Naive thymus-derived CD8-positive, alpha-beta T cell (primary cell): ENCODE measurements around the gene PDLIM1. TPM values are rescaled to one million over a fixed set of nuclear protein-coding genes. Genes with fewer than 3 reads are reported as not detected.
"Not testable (repeated sequence)": the region's sequence is repeated elsewhere in the genome, so short reads cannot be mapped to it uniquely, and the experiment has no call there.

Experiments used
- ATAC-seq, 2 donors: fragments of 150-1000 bp; cut with Tn5 transposase in 1 of 2; sonication (Bioruptor Pico), chemical (Tn5 transposase) in 1 of 2; 1 replicate in 1 of 2; 2 replicates in 1 of 2; pipeline ENCODE4 v1.10.0; 2021; ENCODE audit warnings: mild to moderate bottlenecking in 2 of 2, moderate library complexity in 2 of 2
- POLR2A ChIA-PET: fragments of 350-600 bp; sonication (Branson Sonifier 250); formaldehyde crosslinking; loops from one replicate; lab custom pipeline; 2021; ENCODE audit warnings: antibody characterized with exemption; lab: Charles Lee
- DNase-seq, 10 donors: peaks; one replicate each; pipeline versions ENCODE4 v3.0.0 to v3.0.0-alpha.2; 2020 to 2022
- H3K27ac Mint-ChIP-seq, 10 donors: one replicate each; pipeline ENCODE4 v1.8.0; 2020 to 2022; ENCODE audit warnings: mild to moderate bottlenecking in 10 of 10, mixed read lengths in 10 of 10, moderate library complexity in 4 of 10, inconsistent platforms in 1 of 10
- H3K27me3 Mint-ChIP-seq, 5 donors: one replicate each; pipeline ENCODE4 v1.8.0; 2021 to 2022; ENCODE audit warnings: mixed read lengths in 5 of 5
- H3K36me3 Mint-ChIP-seq, 3 donors: one replicate each; pipeline ENCODE4 v1.8.0; 2020 to 2022; ENCODE audit warnings: mixed read lengths in 3 of 3, mild to moderate bottlenecking in 2 of 3, inconsistent platforms in 1 of 3
- H3K4me1 Mint-ChIP-seq, 4 donors: one replicate each; pipeline ENCODE4 v1.8.0; 2021 to 2022; ENCODE audit warnings: mixed read lengths in 4 of 4
- H3K4me3 Mint-ChIP-seq, 10 donors: one replicate each; pipeline ENCODE4 v1.8.0; 2020 to 2022; ENCODE audit warnings: mild to moderate bottlenecking in 10 of 10, mixed read lengths in 10 of 10, moderate library complexity in 6 of 10, inconsistent platforms in 1 of 10
- H3K9me3 Mint-ChIP-seq, 9 donors: one replicate each; pipeline ENCODE4 v1.8.0; 2020 to 2022; ENCODE audit warnings: mixed read lengths in 9 of 9, mild to moderate bottlenecking in 3 of 9, inconsistent platforms in 1 of 9, moderate library complexity in 1 of 9
- polyA plus RNA-seq, 3 donors: library from polyadenylated mRNA; unstranded; fragments of 300-500 nt; fragmentation: Illumina TruSeq; gene quantifications; one replicate each; pipeline ENCODE4 v1.2.3, GENCODE V29; 2021
- total RNA-seq, 8 experiments: library from RNA in 2 of 8; stranded (reverse) in 2 of 8; gene quantifications; one replicate each; pipeline ENCODE4 v1.2.3 and lab custom pipeline; 2021 to 2026

The PDLIM1 gene
- total and polyA plus RNA-seq, 5 experiments from 2014 or later, result 0.48 to 15.2 (median 4.5) TPM

- ATAC-seq (no peak), DNase-seq (no peak)
- Mint-ChIP-seq H3K27me3 (peaks cover 0 to 9% (median 0%) of the 10 kb centered on the region in 5 donors), H3K27ac (no peak overlapping the region), H3K4me1 (no peaks in the 10 kb centered on the region), H3K9me3 (peaks cover 0 to 12% (median 2%) of the 10 kb centered on the region in 9 donors), H3K4me3 (no peak overlapping the region), H3K36me3 (peaks cover 0 to 16% (median 1%) of the 10 kb centered on the region in 3 donors)
- POLR2A ChIA-PET, result no interaction called here
Observed at GRCh38 chr10:95220539-95220938, 70.3 kb downstream of the PDLIM1 start.

- POLR2A ChIA-PET, result no interaction called here
- H3K4me1 Mint-ChIP-seq, result no peaks in the 10 kb centered on the region
- DNase-seq (no peak), ATAC-seq (no peak)
- peaks cover 0 to 19% (median 8%) of the 10 kb centered on the region in 3 donors for H3K36me3 Mint-ChIP-seq
- no peak overlapping the region for H3K4me3 Mint-ChIP-seq
- no peak overlapping the region for H3K27ac Mint-ChIP-seq
- H3K27me3 Mint-ChIP-seq, result peaks cover 0 to 9% (median 0%) of the 10 kb centered on the region in 5 donors
- peaks cover 0 to 16% (median 2%) of the 10 kb centered on the region in 9 donors for H3K9me3 Mint-ChIP-seq
Observed at GRCh38 chr10:95217476-95217875, 73.3 kb downstream of the PDLIM1 start.

GRCh38 chr10:95214793-95215192, 76.0 kb downstream of the PDLIM1 start:
- peaks cover 0 to 15% (median 8%) of the 10 kb centered on the region in 3 donors for H3K36me3 Mint-ChIP-seq
- peaks cover 0 to 9% (median 0%) of the 10 kb centered on the region in 5 donors for H3K27me3 Mint-ChIP-seq
- H3K9me3 Mint-ChIP-seq, result peaks cover 0 to 16% (median 2%) of the 10 kb centered on the region in 9 donors
- DNase-seq (no peak), ATAC-seq (no peak)
- no peaks in the 10 kb centered on the region for H3K4me1 Mint-ChIP-seq
- no peak overlapping the region for H3K4me3 Mint-ChIP-seq
- H3K27ac Mint-ChIP-seq, result no peak overlapping the region
- POLR2A ChIA-PET, result no interaction called here

GRCh38 chr10:95214369-95214768, 76.4 kb downstream of the PDLIM1 start:
- ATAC-seq (no peak), DNase-seq (no peak)
- H3K27me3 Mint-ChIP-seq, result peaks cover 0 to 9% (median 0%) of the 10 kb centered on the region in 5 donors
- POLR2A ChIA-PET, result no interaction called here
- no peaks in the 10 kb centered on the region for H3K4me1 Mint-ChIP-seq
- no peak overlapping the region for H3K27ac Mint-ChIP-seq
- H3K4me3 Mint-ChIP-seq, result no peak overlapping the region
- peaks cover 0 to 16% (median 2%) of the 10 kb centered on the region in 9 donors for H3K9me3 Mint-ChIP-seq
- H3K36me3 Mint-ChIP-seq, result peaks cover 0 to 11% (median 8%) of the 10 kb centered on the region in 3 donors

GRCh38 chr10:95211606-95212279, 79.1 kb downstream of the PDLIM1 start:
- peaks cover 0 to 15% (median 2%) of the 10 kb centered on the region in 9 donors for H3K9me3 Mint-ChIP-seq
- peaks cover 0 to 8% (median 7%) of the 10 kb centered on the region in 3 donors for H3K36me3 Mint-ChIP-seq
- DNase-seq, result no peak
- peaks cover 0 to 12% (median 0%) of the 10 kb centered on the region in 5 donors for H3K27me3 Mint-ChIP-seq
- ATAC-seq, result no peak
- H3K4me1 Mint-ChIP-seq, result no peaks in the 10 kb centered on the region
- POLR2A ChIA-PET, result no interaction called here
- H3K27ac Mint-ChIP-seq, result no peak overlapping the region
- H3K4me3 Mint-ChIP-seq, result no peak overlapping the region

- POLR2A ChIA-PET, result no interaction called here
- DNase-seq, result no peak
- Mint-ChIP-seq H3K27me3 (peaks cover 0 to 4% (median 0%) of the 10 kb centered on the region in 5 donors), H3K9me3 (peaks cover 0 to 1% (median 0%) of the 10 kb centered on the region in 9 donors), H3K36me3 (no peaks in the 10 kb centered on the region), H3K4me3 (no peak overlapping the region), H3K27ac (no peak overlapping the region), H3K4me1 (no peaks in the 10 kb centered on the region)
- no peak for ATAC-seq
Observed at GRCh38 chr10:95209509-95210127, 81.2 kb downstream of the PDLIM1 start.

- H3K27ac Mint-ChIP-seq, result no peak overlapping the region
- H3K4me1 Mint-ChIP-seq, result no peaks in the 10 kb centered on the region
- peaks cover 0 to 1% (median 0%) of the 10 kb centered on the region in 9 donors for H3K9me3 Mint-ChIP-seq
- H3K27me3 Mint-ChIP-seq, result peaks cover 0 to 4% (median 0%) of the 10 kb centered on the region in 5 donors
- POLR2A ChIA-PET, result no interaction called here
- no peaks in the 10 kb centered on the region for H3K36me3 Mint-ChIP-seq
- ATAC-seq (no peak), DNase-seq (no peak)
- H3K4me3 Mint-ChIP-seq, result no peak overlapping the region
Observed at GRCh38 chr10:95208702-95209391, 82.0 kb downstream of the PDLIM1 start.

GRCh38 chr10:95202865-95203264, 87.9 kb downstream of the PDLIM1 start:
- DNase-seq, H3K36me3 Mint-ChIP-seq, H3K4me3 Mint-ChIP-seq, H3K27ac Mint-ChIP-seq, POLR2A ChIA-PET, ATAC-seq, H3K27me3 Mint-ChIP-seq, H3K4me1 Mint-ChIP-seq: not testable (repeated sequence)
- H3K9me3 Mint-ChIP-seq, result peaks cover 0 to 12% (median 0%) of the 10 kb centered on the region in 9 donors

- peaks cover 0 to 12% (median 0%) of the 10 kb centered on the region in 9 donors for H3K9me3 Mint-ChIP-seq
- H3K27ac Mint-ChIP-seq, result no peak overlapping the region
- POLR2A ChIA-PET, result no interaction called here
- ATAC-seq (no peak), DNase-seq (no peak)
- peaks cover 0 to 5% (median 0%) of the 10 kb centered on the region in 3 donors for H3K36me3 Mint-ChIP-seq
- H3K4me1 Mint-ChIP-seq, result no peaks in the 10 kb centered on the region
- H3K4me3 Mint-ChIP-seq, result no peak overlapping the region
- H3K27me3 Mint-ChIP-seq, result peaks cover 0 to 1% (median 0%) of the 10 kb centered on the region in 5 donors
Observed at GRCh38 chr10:95201736-95202135, 89.1 kb downstream of the PDLIM1 start.

GRCh38 chr10:95196046-95196445, 94.8 kb downstream of the PDLIM1 start:
- ATAC-seq, result no peak
- no peaks in the 10 kb centered on the region for H3K4me1 Mint-ChIP-seq
- no peak overlapping the region for H3K27ac Mint-ChIP-seq
- H3K4me3 Mint-ChIP-seq, result no peak overlapping the region
- H3K27me3 Mint-ChIP-seq, result peaks cover 0 to 7% (median 1%) of the 10 kb centered on the region in 5 donors
- POLR2A ChIA-PET, result no interaction called here
- no peak for DNase-seq
- peaks cover 0 to 5% (median 0%) of the 10 kb centered on the region in 3 donors for H3K36me3 Mint-ChIP-seq
- H3K9me3 Mint-ChIP-seq, result peaks cover 0 to 12% (median 2%) of the 10 kb centered on the region in 9 donors

- Mint-ChIP-seq H3K4me3 (no peak within 1 kb of the TSS), H3K27ac (no peak within 1 kb of the TSS), H3K9me3 (peaks cover 0 to 4% (median 0%) of the 10 kb centered on the region in 9 donors), H3K27me3 (peaks cover 0 to 11% (median 1%) of the 10 kb centered on the region in 5 donors), H3K4me1 (no peaks in the 10 kb centered on the region), H3K36me3 (peaks cover 0 to 5% (median 0%) of the 10 kb centered on the region in 3 donors)
- DNase-seq (no peak), ATAC-seq (no peak)
- POLR2A ChIA-PET, result no interaction called here
Observed at GRCh38 chr10:95193944-95194343, 96.9 kb downstream of the PDLIM1 start, which contains the start of gene ACSM6. Gene ACSM6 (plus strand): TSS chr10:95194238. CDS start chr10:95194486, 248 bp downstream.

- no peaks in the 10 kb centered on the region for H3K36me3 Mint-ChIP-seq
- DNase-seq (no peak), ATAC-seq (no peak)
- no peak overlapping the region for H3K27ac Mint-ChIP-seq
- peaks cover 0 to 17% (median 6%) of the 10 kb centered on the region in 5 donors for H3K27me3 Mint-ChIP-seq
- H3K9me3 Mint-ChIP-seq, result peaks cover 0 to 3% (median 0%) of the 10 kb centered on the region in 9 donors
- H3K4me1 Mint-ChIP-seq, result peaks cover 3 to 8% (median 5%) of the 10 kb centered on the region in 4 donors
- H3K4me3 Mint-ChIP-seq, result no peak overlapping the region
- POLR2A ChIA-PET, result no interaction called here
Observed at GRCh38 chr10:95188593-95188992, 102.2 kb downstream of the PDLIM1 start.
